ENCODE data around the gene DNAJC7. TPM values are rescaled to one million over a fixed set of nuclear protein-coding genes. Genes with fewer than 3 reads are reported as not detected.

DNAJC7 gene
- total RNA-seq, 2 donors from 2014 or later = 61.2 to 80.6 TPM

- no peak for TF ChIP-seq CTCF (IDR thresholded peaks at IDR 0.05)
- Histone ChIP-seq H3K27me3 (replicated peaks; ENCODE audit: insufficient read depth) (peaks cover 4% of the 10 kb centered on the region), H3K4me3 (no peak overlapping the region), H3K36me3 (no peaks in the 10 kb centered on the region), H3K27ac (no peak overlapping the region), H3K9me3 (no peaks in the 10 kb centered on the region), H3K4me1 (ENCODE audit: control insufficient read depth in 1 of 2, low read depth in 2 of 2) (no peaks in the 10 kb centered on the region)
- no peak for ATAC-seq (ENCODE audit: insufficient number of reproducible peaks, low FRiP score, low read depth)
- no peak for DNase-seq (ENCODE audit: low spot score)
Measured at GRCh38 chr17:42055027-42055426, 37.8 kb upstream of the DNAJC7 start.

- Histone ChIP-seq H3K27me3 (replicated peaks; ENCODE audit: insufficient read depth) (peaks cover 4% of the 10 kb centered on the region), H3K36me3 (no peaks in the 10 kb centered on the region), H3K27ac (no peak overlapping the region), H3K4me1 (ENCODE audit: control insufficient read depth in 1 of 2, low read depth in 2 of 2) (no peaks in the 10 kb centered on the region), H3K9me3 (no peaks in the 10 kb centered on the region), H3K4me3 (no peak overlapping the region)
- DNase-seq (ENCODE audit: low spot score) (no peak), ATAC-seq (ENCODE audit: insufficient number of reproducible peaks, low FRiP score, low read depth) (no peak)
- no peak for TF ChIP-seq CTCF (IDR thresholded peaks at IDR 0.05)
Measured at GRCh38 chr17:42053731-42054500, 36.7 kb upstream of the DNAJC7 start.

GRCh38 chr17:42052346-42052877, 35.2 kb upstream of the DNAJC7 start:
- Histone ChIP-seq H3K9me3 (no peaks in the 10 kb centered on the region), H3K36me3 (no peaks in the 10 kb centered on the region), H3K27ac (no peak overlapping the region), H3K27me3 (replicated peaks; ENCODE audit: insufficient read depth) (peaks cover 4% of the 10 kb centered on the region), H3K4me3 (no peak overlapping the region), H3K4me1 (ENCODE audit: control insufficient read depth in 1 of 2, low read depth in 2 of 2) (no peaks in the 10 kb centered on the region)
- ATAC-seq (ENCODE audit: insufficient number of reproducible peaks, low FRiP score, low read depth) = no peak
- TF ChIP-seq CTCF (IDR thresholded peaks at IDR 0.05) = no peak
- no peak for DNase-seq (ENCODE audit: low spot score)

DNA sequence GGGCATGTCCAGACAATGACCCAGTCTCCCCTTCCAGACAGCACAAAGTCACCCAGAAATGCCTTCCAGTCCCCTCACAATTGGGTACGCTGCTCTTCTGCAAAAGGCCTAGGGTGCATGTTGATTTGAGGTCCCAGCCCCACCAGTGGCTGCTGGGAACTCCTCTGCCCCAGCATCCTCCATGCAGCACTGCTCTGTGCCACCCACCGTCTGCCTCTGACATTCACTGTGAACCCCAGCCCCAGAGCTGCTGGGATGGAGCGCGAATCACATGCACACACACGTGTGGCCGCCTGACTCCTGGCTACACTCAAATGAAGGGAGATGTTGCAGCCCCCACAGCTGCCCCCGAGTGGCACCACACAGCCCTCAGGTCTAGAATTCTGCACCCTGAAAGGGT, 34.4 kb upstream of the DNAJC7 start:
- no peak for ATAC-seq (ENCODE audit: insufficient number of reproducible peaks, low FRiP score, low read depth)
- Histone ChIP-seq H3K4me3 (no peak overlapping the region), H3K27me3 (replicated peaks; ENCODE audit: insufficient read depth) (peaks cover 4% of the 10 kb centered on the region)

More for the DNA sequence above, 34.4 kb upstream of the DNAJC7 start:
- no peak for DNase-seq (ENCODE audit: low spot score)
- no peaks in the 10 kb centered on the region for H3K9me3 ChIP-seq
- TF ChIP-seq CTCF (IDR thresholded peaks at IDR 0.05) = no peak
- H3K4me1 ChIP-seq (ENCODE audit: control insufficient read depth in 1 of 2, low read depth in 2 of 2) = no peaks in the 10 kb centered on the region
- no peak overlapping the region for H3K27ac ChIP-seq
- H3K36me3 ChIP-seq = no peaks in the 10 kb centered on the region
